ENCODE results near the gene UQCR11.

DNA sequence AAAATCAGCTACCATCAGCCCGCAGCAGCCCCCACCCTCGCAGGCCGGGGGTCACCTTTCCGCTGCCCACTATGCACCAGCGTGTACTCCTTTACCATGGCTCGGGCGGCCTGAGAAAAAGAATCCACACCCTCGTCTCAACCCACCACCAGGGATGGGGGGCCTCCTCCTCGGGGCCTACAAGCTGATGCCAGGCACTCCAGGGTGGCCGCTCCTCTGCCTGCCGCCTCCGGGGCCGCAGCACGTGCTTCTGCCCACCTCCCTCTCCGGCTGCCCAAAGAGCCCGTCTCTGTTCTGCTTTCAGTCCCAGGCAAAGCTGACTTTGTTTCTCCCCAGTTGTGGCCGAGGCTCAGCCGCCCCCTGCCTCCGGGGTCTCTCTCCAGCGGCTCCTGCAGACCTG is 26.0 kb downstream of the UQCR11 start:
- TF ChIP-seq, protein P1, sequence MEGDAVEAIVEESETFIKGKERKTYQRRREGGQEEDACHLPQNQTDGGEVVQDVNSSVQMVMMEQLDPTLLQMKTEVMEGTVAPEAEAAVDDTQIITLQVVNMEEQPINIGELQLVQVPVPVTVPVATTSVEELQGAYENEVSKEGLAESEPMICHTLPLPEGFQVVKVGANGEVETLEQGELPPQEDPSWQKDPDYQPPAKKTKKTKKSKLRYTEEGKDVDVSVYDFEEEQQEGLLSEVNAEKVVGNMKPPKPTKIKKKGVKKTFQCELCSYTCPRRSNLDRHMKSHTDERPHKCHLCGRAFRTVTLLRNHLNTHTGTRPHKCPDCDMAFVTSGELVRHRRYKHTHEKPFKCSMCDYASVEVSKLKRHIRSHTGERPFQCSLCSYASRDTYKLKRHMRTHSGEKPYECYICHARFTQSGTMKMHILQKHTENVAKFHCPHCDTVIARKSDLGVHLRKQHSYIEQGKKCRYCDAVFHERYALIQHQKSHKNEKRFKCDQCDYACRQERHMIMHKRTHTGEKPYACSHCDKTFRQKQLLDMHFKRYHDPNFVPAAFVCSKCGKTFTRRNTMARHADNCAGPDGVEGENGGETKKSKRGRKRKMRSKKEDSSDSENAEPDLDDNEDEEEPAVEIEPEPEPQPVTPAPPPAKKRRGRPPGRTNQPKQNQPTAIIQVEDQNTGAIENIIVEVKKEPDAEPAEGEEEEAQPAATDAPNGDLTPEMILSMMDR (conservative IDR thresholded peaks at IDR 0.05 in 1 of 2, IDR thresholded peaks at IDR 0.05 in 1 of 2; ENCODE audit: extremely low read depth in 1 of 2, insufficient read depth in 1 of 2, low read depth in 1 of 2, low read length in 2 of 2), result no peak
- TF ChIP-seq EZH2 (IDR thresholded peaks at IDR 0.05; ENCODE audit: borderline replicate concordance, low read length), result no peak

Data from mammary epithelial cell (primary cell).